ENCODE measurements around the gene FRMD7.

FRMD7 gene

DNA sequence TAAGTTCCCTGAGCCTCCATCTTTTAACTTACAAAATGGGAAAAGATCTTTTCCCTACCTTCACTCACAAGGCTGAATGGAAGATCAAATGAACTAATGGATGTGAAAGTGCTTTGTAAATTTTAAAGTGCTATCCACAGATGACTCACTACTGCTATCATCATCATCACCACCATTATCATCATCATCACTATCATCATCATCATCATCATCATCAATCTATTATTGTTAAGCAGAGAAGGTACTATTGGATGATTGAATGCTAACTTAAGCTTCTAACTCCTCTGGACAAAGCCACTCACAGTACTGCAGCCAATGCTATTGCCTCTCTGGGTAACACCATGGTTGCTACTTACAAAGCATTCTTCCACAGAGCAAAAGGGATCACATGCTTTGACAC, 1.9 kb downstream of the FRMD7 start:
- intact Hi-C loops (cut with DNase I; ENCODE audit: low total_unique reads) = no loop called here
- TF ChIP-seq, protein P1, sequence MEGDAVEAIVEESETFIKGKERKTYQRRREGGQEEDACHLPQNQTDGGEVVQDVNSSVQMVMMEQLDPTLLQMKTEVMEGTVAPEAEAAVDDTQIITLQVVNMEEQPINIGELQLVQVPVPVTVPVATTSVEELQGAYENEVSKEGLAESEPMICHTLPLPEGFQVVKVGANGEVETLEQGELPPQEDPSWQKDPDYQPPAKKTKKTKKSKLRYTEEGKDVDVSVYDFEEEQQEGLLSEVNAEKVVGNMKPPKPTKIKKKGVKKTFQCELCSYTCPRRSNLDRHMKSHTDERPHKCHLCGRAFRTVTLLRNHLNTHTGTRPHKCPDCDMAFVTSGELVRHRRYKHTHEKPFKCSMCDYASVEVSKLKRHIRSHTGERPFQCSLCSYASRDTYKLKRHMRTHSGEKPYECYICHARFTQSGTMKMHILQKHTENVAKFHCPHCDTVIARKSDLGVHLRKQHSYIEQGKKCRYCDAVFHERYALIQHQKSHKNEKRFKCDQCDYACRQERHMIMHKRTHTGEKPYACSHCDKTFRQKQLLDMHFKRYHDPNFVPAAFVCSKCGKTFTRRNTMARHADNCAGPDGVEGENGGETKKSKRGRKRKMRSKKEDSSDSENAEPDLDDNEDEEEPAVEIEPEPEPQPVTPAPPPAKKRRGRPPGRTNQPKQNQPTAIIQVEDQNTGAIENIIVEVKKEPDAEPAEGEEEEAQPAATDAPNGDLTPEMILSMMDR (IDR thresholded peaks at IDR 0.05) = no peak
- no peak for DNase-seq
- Histone ChIP-seq H3K27me3 (no peaks in the 10 kb centered on the region), H3K4me3 (no peak overlapping the region), H3K4me1 (peaks cover 0 to 13% (median 0%) of the 10 kb centered on the region in 4 donors), H3K27ac (no peak overlapping the region), H3K9me3 (no peaks in the 10 kb centered on the region), H3K36me3 (no peaks in the 10 kb centered on the region)

DNA sequence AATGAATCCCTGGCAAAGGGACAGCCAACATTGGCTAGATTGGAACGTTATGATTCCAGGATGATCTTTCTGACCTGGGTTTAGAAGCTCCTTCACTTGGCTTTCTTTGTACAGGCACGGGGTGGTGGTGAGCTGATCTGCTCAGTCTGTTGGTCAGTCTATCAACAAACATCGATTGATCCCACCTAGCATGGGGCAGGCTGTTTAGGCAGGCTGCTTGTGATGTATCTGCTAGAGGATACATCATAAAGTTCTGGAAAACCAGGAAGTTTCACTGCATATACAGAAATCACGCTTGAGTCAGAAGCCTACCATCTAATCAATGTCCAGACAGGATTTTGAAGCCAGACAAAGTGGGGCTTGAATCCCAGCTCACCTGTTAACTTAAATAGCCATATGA, 6.9 kb downstream of the FRMD7 start:
- peak overlapping the region; percentile 47 to 50 for H3K27ac ChIP-seq
- H3K4me1 ChIP-seq = peaks cover 0 to 13% (median 2%) of the 10 kb centered on the region in 4 donors
- no peaks in the 10 kb centered on the region for H3K36me3 ChIP-seq
- TF ChIP-seq, protein P1 (IDR thresholded peaks at IDR 0.05) = no peak
- H3K27me3 ChIP-seq = no peaks in the 10 kb centered on the region
- H3K9me3 ChIP-seq = peaks cover 0 to 3% (median 0%) of the 10 kb centered on the region in 3 donors
- H3K4me3 ChIP-seq = no peak overlapping the region
- no peak for DNase-seq
- intact Hi-C loops (cut with DNase I; ENCODE audit: low total_unique reads) = no loop called here

DNA sequence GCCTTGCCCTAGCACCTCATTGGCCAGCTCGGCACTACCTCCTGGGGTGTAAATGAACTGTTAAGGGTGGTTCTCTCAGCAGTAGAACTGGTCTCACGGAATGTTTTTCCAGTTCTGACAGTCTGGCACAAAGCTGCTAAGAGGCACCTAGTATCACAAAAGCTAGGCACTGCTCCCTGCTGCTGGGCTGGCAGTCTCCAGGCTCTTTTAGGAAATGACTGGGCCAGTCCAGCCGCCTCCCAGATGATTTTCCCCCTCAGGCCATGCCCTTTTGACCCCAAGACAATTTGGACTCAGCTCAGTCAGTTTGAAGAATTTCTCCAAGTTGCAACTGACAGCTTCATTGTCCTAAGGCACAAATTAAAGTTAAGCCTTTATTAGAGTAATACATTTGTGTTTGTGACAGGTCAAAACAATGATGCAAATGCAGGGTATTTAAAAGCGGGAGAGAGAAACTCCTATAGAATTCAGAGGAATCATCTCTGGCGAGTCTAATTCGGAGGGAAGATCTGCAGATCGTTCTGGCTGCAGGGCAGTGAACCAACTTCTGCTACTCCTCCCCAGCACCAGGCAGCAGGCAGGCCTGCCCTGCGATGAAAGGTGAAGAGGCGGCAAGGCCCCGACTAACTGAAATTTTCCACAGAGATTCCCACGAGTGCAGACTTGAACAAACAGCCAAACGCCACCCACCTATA, 7.9 kb downstream of the FRMD7 start:
- Histone ChIP-seq H3K27ac (peak overlapping the region; percentile 47 to 50), H3K4me1 (peaks cover 0 to 13% (median 2%) of the 10 kb centered on the region in 4 donors), H3K36me3 (no peaks in the 10 kb centered on the region), H3K27me3 (no peaks in the 10 kb centered on the region), H3K4me3 (no peak overlapping the region), H3K9me3 (peaks cover 0 to 3% (median 0%) of the 10 kb centered on the region in 3 donors)
- intact Hi-C loops (cut with DNase I; ENCODE audit: low total_unique reads) = no loop called here
- TF ChIP-seq, protein P1 (IDR thresholded peaks at IDR 0.05) = no peak
- DNase-seq = no peak

DNA sequence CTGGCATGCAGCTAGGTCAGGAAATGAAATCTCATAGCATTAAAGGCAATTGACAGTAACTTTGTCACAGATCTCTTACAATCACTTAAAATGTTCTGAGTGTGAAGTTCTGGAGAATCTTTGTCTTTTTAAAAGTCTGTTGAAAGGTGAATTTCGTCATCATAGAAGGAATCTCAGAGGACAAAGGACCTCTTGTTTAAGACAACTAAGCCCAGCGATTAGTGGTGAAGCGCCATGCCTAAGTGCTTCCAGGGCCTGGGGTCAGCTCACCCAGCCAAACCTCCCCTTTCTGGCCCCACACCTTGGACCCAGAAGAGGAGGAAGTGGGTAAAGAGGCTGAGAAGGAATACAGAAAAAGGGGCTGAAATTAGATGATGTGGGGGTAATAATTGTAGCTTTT, 8.5 kb downstream of the FRMD7 start:
- no peak overlapping the region for H3K4me3 ChIP-seq
- no peak for DNase-seq
- H3K4me1 ChIP-seq = peaks cover 0 to 13% (median 2%) of the 10 kb centered on the region in 4 donors
- H3K9me3 ChIP-seq = peaks cover 0 to 3% (median 0%) of the 10 kb centered on the region in 3 donors
- intact Hi-C loops (cut with DNase I; ENCODE audit: low total_unique reads) = no loop called here
- no peaks in the 10 kb centered on the region for H3K36me3 ChIP-seq
- H3K27ac ChIP-seq = peak overlapping the region; percentile 47 to 50
- no peaks in the 10 kb centered on the region for H3K27me3 ChIP-seq
- TF ChIP-seq, protein P1 (IDR thresholded peaks at IDR 0.05) = no peak

DNA sequence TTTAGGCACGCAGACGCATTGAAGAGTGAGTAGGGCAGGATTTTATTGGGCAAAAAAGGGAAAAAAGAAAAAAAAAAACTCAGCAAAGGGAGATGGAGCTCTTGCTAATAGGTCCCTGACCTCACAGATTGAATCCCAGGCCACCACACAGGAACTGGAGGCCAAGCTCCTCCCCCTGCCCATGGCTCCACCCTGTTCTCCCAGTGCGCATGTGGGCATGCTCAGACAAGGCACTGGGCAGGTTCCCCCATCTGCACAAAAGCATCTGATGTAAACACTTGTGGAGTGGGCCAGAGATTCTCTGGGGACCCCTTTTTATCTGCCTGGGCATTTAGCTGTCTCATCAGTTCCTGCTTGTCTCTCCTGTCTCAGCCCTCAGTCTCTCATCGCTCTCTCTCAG, 9.5 kb downstream of the FRMD7 start:
- H3K27ac ChIP-seq = no peak overlapping the region
- no peaks in the 10 kb centered on the region for H3K27me3 ChIP-seq

More for the DNA sequence above, 9.5 kb downstream of the FRMD7 start:
- no peaks in the 10 kb centered on the region for H3K36me3 ChIP-seq
- no peak overlapping the region for H3K4me3 ChIP-seq
- peaks cover 0 to 3% (median 0%) of the 10 kb centered on the region in 3 donors for H3K9me3 ChIP-seq
- H3K4me1 ChIP-seq = peaks cover 0 to 13% (median 2%) of the 10 kb centered on the region in 4 donors
- intact Hi-C loops (cut with DNase I; ENCODE audit: low total_unique reads) = no loop called here
- TF ChIP-seq, protein P1 (IDR thresholded peaks at IDR 0.05) = no peak
- DNase-seq = no peak

Measured in tibial artery (tissue), 4 donors.